OCI-LY1 (cell line): ENCODE results near the gene AKT1.
"Not testable (repeated sequence)": the region's sequence is repeated elsewhere in the genome, so short reads cannot be mapped to it uniquely, and the experiment has no call there.

ENCODE experiments used
- H2AFZ ChIP-seq: fragments of 200-600 bp; sonication (generic), shearing (Covaris generic); 2 replicates; pipeline ENCODE4 v1.6.0; 2014; ENCODE audit warnings: antibody characterized with exemption, mild to moderate bottlenecking, low read length
- H3F3A ChIP-seq: fragments of 200-600 bp; sonication (generic), shearing (Covaris generic); 2 replicates; pipeline ENCODE4 v1.6.0; 2014; ENCODE audit warnings: mild to moderate bottlenecking, antibody characterized with exemption, low read length, moderate library complexity; ENCODE audit not compliant: insufficient read depth
- H3K27ac ChIP-seq: fragments of 200-600 bp; sonication (generic); 2 replicates; pipeline ENCODE4 v1.5.1; 2014; ENCODE audit warnings: low read length, mixed run types, mild to moderate bottlenecking, low read depth; ENCODE audit not compliant: poor library complexity, severe bottlenecking
- H3K27me3 ChIP-seq: fragments of 200-600 bp; sonication (generic); 2 replicates; pipeline ENCODE4 v1.6.0; 2014; ENCODE audit warnings: antibody characterized with exemption, mild to moderate bottlenecking, low read length, moderate library complexity; ENCODE audit not compliant: insufficient read depth
- H3K36me3 ChIP-seq: fragments of 200-600 bp; sonication (generic); 2 replicates; pipeline ENCODE4 v1.6.1; 2014; ENCODE audit warnings: mild to moderate bottlenecking, antibody characterized with exemption, low read length, moderate library complexity, mixed read lengths; ENCODE audit not compliant: insufficient read depth
- H3K4me1 ChIP-seq: fragments of 200-600 bp; sonication (generic); 2 replicates; pipeline ENCODE4 v1.5.1; 2014; ENCODE audit warnings: mild to moderate bottlenecking, low read length, moderate library complexity; ENCODE audit not compliant: insufficient read depth, severe bottlenecking
- H3K4me2 ChIP-seq: fragments of 200-600 bp; sonication (generic), shearing (Covaris generic); 2 replicates; pipeline ENCODE4 v1.6.1; 2014; ENCODE audit warnings: low read length
- H3K4me3 ChIP-seq: fragments of 200-600 bp; sonication (generic); 2 replicates; pipeline ENCODE4 v1.5.1; 2014; ENCODE audit warnings: low read length, low read depth, mild to moderate bottlenecking, mixed read lengths; ENCODE audit not compliant: poor library complexity, severe bottlenecking
- H3K79me2 ChIP-seq: fragments of 200-600 bp; shearing (Covaris generic); 2 replicates; pipeline ENCODE4 v1.6.1; 2016; ENCODE audit warnings: mixed run types, low read length, mixed read lengths; ENCODE audit not compliant: insufficient read depth
- H3K9ac ChIP-seq: fragments of 200-600 bp; sonication (generic), shearing (Covaris generic); 2 replicates; pipeline ENCODE4 v1.6.1; 2014; ENCODE audit warnings: mild to moderate bottlenecking, low read length, mixed read lengths
- H3K9me2 ChIP-seq: fragments of 200-600 bp; sonication (generic), shearing (Covaris generic); 2 replicates; pipeline ENCODE4 v1.6.1; 2014; ENCODE audit warnings: low read depth, mild to moderate bottlenecking, low read length, mixed read lengths
- H3K9me3 ChIP-seq: fragments of 200-600 bp; shearing (Covaris generic); 2 replicates; pipeline ENCODE4 v1.6.1; 2014; ENCODE audit warnings: low read length, mixed read lengths
- H4K20me1 ChIP-seq: fragments of 200-600 bp; sonication (generic), shearing (Covaris generic); 2 replicates; pipeline ENCODE4 v1.6.0; 2016; ENCODE audit warnings: mild to moderate bottlenecking, low read length; ENCODE audit not compliant: insufficient read depth
- CTCF ChIP-seq: fragments of 200-600 bp; sonication (generic), shearing (Covaris generic); IDR thresholded peaks from 2 replicates; pipeline ENCODE4 v1.5.1; 2017; ENCODE audit warnings: mild to moderate bottlenecking, antibody characterized with exemption, low read length, moderate library complexity, mixed read lengths
- EZH2 ChIP-seq: fragments of 200-600 bp; sonication (generic), shearing (Covaris generic); IDR thresholded peaks from 2 replicates; pipeline ENCODE4 v1.8.0; 2017; ENCODE audit warnings: borderline replicate concordance, mixed run types, mild to moderate bottlenecking, antibody characterized with exemption, low read length, moderate library complexity, mixed read lengths

AKT1 gene

GRCh38 chr14:104816616-104816884, 21.0 kb upstream of the AKT1 start:
- H2AFZ ChIP-seq = no peak overlapping the region
- H3K27me3 ChIP-seq = peaks cover 4% of the 10 kb centered on the region; the same call in 1 of the 2 replicates
- peak overlapping the region; percentile 92 for H3K4me2 ChIP-seq
- peaks cover 21% of the 10 kb centered on the region for H3K4me1 ChIP-seq
- H4K20me1 ChIP-seq = no peaks in the 10 kb centered on the region
- H3K79me2 ChIP-seq = no peaks in the 10 kb centered on the region
- H3F3A ChIP-seq = no peaks in the 10 kb centered on the region
- H3K9me2 ChIP-seq = no peaks in the 10 kb centered on the region
- TF ChIP-seq EZH2 (no peak), CTCF (no peak)
- 0 out of 2 replicates have a peak, but pooled peaks cover 2% of the 10 kb centered on the region for H3K9me3 ChIP-seq
- no peak overlapping the region for H3K27ac ChIP-seq
- peak overlapping the region; percentile 86 for H3K9ac ChIP-seq
- H3K4me3 ChIP-seq = peak overlapping the region; percentile 89
- H3K36me3 ChIP-seq = peaks cover 16% of the 10 kb centered on the region; the same call in 1 of the 2 replicates

GRCh38 chr14:104814701-104815100, 19.2 kb upstream of the AKT1 start:
- not testable (repeated sequence) for H3K27ac ChIP-seq, H2AFZ ChIP-seq, H3K27me3 ChIP-seq, H3K9me2 ChIP-seq, H3K79me2 ChIP-seq, H4K20me1 ChIP-seq, H3F3A ChIP-seq, H3K9me3 ChIP-seq
- peaks cover 20% of the 10 kb centered on the region; the same call in 1 of the 2 replicates for H3K36me3 ChIP-seq
- H3K4me1 ChIP-seq = peaks cover 21% of the 10 kb centered on the region
- H3K9ac ChIP-seq = peak overlapping the region; percentile 86; the same call in 1 of the 2 replicates
- H3K4me2 ChIP-seq = peak overlapping the region; percentile 92
- H3K4me3 ChIP-seq = peak overlapping the region; percentile 89

- H3K4me1 ChIP-seq = peaks cover 21% of the 10 kb centered on the region
- no peak for TF ChIP-seq EZH2
- no peak for TF ChIP-seq CTCF
- no peaks in the 10 kb centered on the region for H3K27me3 ChIP-seq
- no peak overlapping the region for H3K4me3 ChIP-seq
- no peak overlapping the region for H3K9ac ChIP-seq
- no peaks in the 10 kb centered on the region for H3F3A ChIP-seq
- 0 out of 2 replicates have a peak, but pooled peaks cover 2% of the 10 kb centered on the region for H3K9me3 ChIP-seq
- H3K9me2 ChIP-seq = no peaks in the 10 kb centered on the region
- no peaks in the 10 kb centered on the region for H4K20me1 ChIP-seq
- H3K27ac ChIP-seq = no peak overlapping the region
- H3K79me2 ChIP-seq = no peaks in the 10 kb centered on the region
- peaks cover 15% of the 10 kb centered on the region; the same call in 1 of the 2 replicates for H3K36me3 ChIP-seq
- H2AFZ ChIP-seq = no peak overlapping the region
- no peak overlapping the region for H3K4me2 ChIP-seq
Observed at GRCh38 chr14:104813286-104813685, 17.7 kb upstream of the AKT1 start.

GRCh38 chr14:104810316-104810715, 14.8 kb upstream of the AKT1 start:
- H3F3A ChIP-seq = no peaks in the 10 kb centered on the region
- H3K79me2 ChIP-seq = no peaks in the 10 kb centered on the region
- H4K20me1 ChIP-seq = no peaks in the 10 kb centered on the region
- no peak overlapping the region for H3K4me3 ChIP-seq
- H3K36me3 ChIP-seq = 0 out of 2 replicates have a peak, but pooled peaks cover 4% of the 10 kb centered on the region
- no peak overlapping the region for H3K4me2 ChIP-seq
- H3K27me3 ChIP-seq = no peaks in the 10 kb centered on the region
- no peaks in the 10 kb centered on the region for H3K9me3 ChIP-seq
- no peaks in the 10 kb centered on the region for H3K9me2 ChIP-seq
- H3K9ac ChIP-seq = no peak overlapping the region
- TF ChIP-seq CTCF (no peak), EZH2 (no peak)
- H3K4me1 ChIP-seq = peaks cover 10% of the 10 kb centered on the region
- no peak overlapping the region for H3K27ac ChIP-seq
- no peak overlapping the region for H2AFZ ChIP-seq
